Activated T-cell treated with anti-CD3 and anti-CD28 coated beads for 24 hours (primary cell): ENCODE measurements around the gene ANKRD6.
"Not testable (repeated sequence)": the region's sequence is repeated elsewhere in the genome, so short reads cannot be mapped to it uniquely, and the experiment has no call there.

Experiments used
- DNase-seq: peaks from one replicate; pipeline ENCODE4 v3.0.0-alpha.2; 2020; ENCODE audit warnings: low read depth

The ANKRD6 gene

DNA sequence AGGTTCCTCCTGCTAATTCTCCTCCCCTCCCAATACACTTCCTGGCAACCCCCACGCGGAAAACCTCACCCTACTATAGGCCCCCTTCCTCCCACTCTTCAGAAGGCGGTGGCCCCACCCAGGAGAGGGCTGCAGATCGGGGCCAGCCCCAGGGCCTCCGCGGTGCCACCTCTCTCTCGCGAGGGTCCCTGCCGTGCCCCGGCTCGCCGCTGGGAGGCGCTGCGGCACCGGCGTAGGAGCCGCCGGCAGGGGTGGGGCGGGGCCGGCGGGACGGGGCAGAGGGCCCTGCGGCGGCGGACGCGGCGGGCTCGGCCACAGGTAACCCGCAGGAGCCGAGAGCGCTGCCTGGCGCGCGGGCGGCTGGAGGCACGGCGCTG is at the start of gene ANKRD6:
Gene ANKRD6, plus strand, starts transcription at position 278 of the 377 bp plus-strand sequence. CDS start 133,825 bp downstream, outside the sequence.
- DNase-seq = peak; percentile 83

- no peak for DNase-seq
Measured at GRCh38 chr6:89385156-89385667, 47.7 kb upstream of the ANKRD6 start.

DNA sequence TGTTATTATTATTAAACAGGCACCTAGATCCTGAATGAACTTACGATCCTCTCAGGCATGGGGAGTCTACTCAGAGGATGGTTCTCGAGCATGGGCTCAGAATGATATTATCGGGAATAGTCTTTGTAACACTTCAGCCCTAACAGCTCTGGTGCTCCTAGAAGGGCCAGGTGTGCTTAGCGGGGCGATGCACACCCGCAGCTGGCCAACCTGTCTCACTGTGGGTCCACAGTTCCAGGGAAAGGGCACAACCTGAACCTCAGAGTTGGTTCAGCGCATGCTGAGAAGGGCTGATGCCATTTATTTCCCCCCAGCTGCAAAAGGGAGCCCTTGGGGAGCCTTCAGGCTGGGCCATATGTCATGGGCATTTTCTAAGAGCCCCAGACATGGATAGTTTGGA is 47.1 kb upstream of the ANKRD6 start:
- no peak for DNase-seq

DNA sequence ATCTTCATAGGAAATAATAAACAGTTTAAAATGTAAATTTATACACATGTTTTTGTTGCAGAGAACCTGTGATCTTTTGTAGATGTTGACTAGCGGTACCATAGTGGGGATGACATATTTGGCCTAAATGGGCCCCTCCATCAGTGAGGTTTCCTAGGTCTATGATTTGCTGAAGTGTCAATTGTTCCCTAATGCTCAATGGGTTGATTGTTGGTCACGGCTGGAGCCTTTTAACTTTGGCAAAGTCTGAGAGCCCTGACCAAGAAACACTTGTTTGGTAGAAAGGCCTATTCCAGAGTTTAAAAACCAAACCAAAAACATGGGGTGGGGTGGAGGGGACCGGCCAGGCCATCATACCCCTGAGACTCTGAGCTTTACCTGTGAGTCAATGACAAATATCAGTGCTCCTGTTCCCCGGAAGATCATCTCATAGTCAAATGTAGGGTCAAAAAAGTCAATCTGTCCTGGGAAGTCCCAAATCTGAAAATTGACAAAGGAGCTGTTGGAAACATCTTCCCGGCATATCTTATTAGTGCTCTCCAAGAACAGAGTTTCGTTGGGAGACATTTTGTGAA is 45.9 kb upstream of the ANKRD6 start:
- DNase-seq = no peak

GRCh38 chr6:89387516-89388201 is 45.3 kb upstream of the ANKRD6 start:
- DNase-seq = no peak

DNA sequence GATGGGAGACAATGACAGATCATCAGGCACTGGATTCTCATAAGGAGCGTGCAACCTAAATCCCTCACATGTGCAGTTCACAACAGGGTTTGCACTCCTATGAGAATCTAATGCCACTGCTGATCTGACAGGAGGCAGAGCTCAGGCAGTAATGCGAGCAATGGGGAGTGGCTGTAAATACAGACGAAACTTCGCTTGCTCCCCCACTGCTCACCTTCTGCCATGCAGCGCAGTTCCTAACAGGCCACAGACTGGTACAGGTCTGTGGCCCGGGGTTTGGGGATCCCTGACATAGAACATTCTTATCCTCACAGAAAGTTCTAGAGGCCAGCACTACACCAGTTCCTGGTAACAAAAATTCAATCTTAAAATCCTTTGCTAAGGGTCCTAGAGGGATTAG is 44.1 kb upstream of the ANKRD6 start:
- no peak for DNase-seq

DNA sequence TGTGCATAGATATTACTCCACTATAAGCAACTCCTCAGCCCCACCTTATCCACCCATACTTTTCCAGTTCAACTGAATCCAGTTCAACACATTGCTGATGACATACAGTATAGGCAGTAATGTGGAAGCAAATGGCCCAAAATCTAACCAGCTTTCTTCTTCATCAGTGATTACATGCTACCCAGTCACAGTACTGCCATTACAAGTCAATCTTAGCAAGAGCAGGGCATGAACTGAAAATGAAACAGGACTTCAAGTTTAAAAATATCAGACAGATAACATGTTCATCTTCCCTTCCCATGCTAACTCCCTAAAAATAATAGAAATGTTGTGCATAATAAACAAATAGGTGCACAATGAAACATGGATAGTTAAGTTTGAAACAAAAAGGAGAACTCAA is 40.1 kb upstream of the ANKRD6 start:
- DNase-seq = no peak

DNA sequence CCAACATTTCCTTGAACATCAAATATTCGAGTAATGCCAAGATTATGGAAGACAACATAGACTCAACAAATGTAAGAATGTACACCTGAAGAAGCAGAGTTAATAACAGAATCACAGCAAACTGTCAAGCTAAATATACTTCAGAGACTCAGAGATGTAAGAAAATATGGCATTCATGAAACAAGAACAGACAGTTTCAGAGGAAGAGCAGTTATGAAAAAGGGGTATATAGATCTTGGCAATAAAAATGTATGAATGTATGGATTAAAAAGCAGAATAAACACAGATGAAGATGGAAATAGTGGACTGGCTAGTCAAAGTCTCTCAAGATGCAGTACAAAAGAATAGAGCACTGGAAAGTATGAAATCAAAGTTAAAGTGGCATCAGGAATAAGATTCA is 39.3 kb upstream of the ANKRD6 start:
- no peak for DNase-seq

DNA sequence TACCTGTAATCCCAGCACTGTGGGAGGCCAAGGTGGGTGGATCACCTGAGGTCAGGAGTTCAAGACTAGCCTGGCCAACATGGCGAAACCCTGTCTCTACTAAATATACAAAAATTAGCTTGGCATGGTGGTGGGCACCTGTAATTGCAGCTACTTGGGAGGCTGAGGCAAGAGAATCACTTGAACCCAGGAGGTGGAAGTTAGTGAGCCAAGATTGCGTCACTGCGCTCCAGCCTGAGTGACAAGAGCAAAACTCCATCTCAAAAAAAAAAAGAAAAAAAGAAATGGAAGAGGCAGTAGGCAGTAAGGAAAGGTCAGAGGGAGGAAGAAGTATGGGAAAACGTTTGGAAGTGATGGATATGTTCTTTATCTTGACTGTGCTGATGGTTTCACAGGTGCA is 35.1 kb upstream of the ANKRD6 start:
- DNase-seq = not testable (repeated sequence)

DNA sequence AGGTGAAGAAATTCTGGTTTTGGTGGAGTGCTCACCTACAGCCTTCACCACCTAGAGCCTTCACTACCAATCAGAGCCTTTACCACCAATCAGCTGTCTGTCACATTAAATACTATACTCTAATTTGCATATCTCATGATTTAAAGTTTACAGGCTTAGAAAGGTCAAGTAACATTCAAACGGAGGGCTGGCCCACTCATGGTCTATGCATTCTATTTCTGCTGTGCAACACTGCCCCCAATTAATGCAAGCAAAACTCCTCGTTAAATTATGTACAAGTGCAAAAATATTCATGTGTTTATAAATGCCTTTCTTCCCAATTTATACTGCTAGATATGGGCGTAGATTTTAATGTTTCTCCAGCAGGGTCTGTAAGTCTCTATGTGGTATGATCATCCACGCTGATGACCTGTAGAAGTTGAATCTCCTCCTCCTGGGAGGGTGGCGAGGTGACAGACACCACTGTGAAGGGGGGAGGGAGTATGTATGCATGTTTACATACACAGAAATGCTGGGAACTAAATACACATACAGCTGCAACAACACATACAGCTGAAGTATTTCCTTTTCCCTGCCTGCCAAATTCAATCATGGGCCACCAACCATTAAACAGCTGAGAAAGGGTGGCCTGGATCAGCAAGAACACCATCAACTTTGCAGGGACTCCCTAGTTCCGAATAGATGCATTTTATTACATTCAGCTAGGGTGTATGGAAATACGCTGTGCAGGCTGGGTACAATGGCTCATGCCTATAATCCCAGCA is 34.0 kb upstream of the ANKRD6 start:
- no peak for DNase-seq

GRCh38 chr6:89400050-89400449 is 32.9 kb upstream of the ANKRD6 start:
- no peak for DNase-seq

- no peak for DNase-seq
Measured at GRCh38 chr6:89400912-89401399, 32.0 kb upstream of the ANKRD6 start.

- no peak for DNase-seq
Measured at GRCh38 chr6:89402776-89403175, 30.2 kb upstream of the ANKRD6 start.

- DNase-seq = no peak
Measured at GRCh38 chr6:89404512-89404911, 28.4 kb upstream of the ANKRD6 start.

DNA sequence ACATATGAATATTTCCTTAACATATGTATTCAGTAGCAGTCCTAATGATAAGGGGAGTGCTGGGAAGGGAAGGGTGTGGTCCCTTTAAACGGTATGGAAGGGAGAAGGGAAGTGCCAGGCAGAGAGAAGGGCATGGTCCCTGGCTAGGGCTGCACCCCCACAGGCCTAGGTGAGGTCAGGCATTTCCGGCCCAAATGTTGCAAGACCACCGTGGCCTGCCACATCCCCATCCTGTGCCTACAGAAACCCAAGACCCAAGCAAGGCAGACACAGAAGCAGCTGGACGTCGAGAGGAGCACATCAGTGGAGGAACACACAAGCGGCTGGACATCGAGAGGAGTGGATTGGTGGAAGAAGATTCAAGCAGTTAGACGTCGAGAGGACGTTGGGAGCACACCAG is 26.8 kb upstream of the ANKRD6 start:
- no peak for DNase-seq

DNA sequence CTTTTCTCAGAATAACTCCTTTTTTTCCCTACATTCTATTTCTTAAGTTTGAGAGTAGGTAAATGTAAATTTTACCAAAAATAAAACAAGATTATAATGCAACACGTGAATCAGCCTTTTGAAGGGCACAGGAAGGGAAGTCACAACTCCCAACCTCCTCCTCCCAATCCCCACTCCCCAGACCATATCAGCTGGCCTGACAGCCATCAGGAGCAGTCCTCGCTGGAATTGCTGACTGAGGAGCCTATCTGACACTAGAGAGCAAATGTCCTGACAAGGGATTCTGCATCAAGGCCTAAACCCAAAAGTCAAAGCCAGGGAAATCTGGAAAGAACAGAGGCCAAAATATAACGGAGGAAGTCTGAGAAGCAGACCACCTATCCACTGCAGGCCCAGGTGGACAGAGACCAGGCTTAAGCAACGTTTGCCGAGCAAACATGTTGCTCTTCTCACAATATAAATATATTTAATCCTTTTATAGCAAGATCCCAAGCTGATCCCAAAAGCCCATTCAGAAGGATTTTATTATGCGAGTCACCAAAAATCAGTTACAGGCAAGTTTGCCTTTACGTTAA is 23.4 kb upstream of the ANKRD6 start:
- no peak for DNase-seq

DNA sequence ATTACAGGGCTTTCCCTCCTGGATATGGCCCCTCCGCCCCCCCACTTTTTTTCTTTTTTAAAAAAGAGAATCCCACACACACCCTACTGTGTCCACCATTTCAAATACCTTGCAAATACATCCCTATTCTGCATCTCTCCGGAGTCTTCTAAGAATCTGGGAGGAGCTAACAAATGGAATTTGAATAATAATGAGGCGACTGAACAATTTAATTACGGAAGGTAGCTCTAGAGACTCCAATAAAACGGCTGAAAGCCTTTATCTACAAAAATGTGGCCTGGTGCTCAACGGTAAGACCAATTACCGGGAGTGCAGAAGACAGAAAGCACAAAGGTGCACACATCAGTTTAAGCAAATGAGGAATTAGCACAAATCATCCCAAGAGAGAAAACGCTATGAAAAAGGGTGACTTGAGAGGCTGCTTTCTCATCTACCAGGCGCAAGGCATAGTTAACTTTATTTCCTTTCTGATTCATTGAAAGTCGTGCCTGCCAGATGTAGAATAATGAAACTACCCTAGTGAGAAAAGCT is 22.7 kb upstream of the ANKRD6 start:
- DNase-seq = no peak

GRCh38 chr6:89410788-89411144 is 22.2 kb upstream of the ANKRD6 start:
- DNase-seq = no peak

DNA sequence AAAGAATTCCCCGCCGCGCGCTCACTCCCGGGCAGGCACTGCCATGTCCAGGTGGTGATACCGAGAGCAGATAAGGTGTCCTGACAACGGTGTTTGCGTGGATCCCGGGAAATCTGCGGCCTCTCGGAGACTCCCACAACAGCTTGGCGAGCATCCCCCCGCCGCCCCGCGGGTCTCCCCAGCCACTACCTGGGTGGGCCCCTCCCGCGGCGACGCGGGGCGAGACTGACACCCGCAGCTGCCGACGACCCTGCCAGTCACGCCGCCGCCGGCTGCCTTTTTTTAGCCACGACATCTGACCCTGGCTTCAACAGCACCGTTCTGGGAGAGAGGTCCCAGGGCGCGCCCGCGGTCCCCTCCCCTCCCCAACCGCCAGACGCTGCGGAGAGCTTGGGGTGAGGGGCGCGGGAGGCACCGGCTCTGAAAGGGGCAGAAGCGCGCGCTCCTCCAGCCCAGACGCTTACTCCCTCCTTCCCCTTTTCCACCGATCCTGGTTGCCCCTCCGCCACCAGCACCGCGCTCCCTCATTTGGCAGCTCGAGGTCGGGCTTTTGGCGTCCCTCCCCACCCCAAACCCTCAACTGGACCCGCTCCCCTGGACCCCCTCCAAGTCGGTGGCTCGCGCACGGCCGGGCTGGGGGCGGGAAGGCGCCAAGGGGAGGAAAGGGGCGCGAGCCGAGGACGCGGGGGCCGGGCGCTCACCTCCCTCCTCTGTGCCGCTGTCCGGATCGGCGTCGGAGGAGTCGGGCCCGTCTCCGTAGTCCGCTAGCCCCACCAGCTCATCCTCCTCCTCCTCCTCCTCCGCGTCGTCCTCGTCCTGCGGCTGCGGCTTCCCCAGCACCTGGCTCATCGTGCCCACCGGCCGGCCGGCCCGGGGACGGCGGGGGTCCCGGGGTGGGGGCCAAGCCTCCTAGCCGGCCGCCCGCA is 21.5 kb upstream of the ANKRD6 start:
- DNase-seq = no peak

- DNase-seq = peak; percentile 44
Measured at GRCh38 chr6:89412071-89413005, 20.6 kb upstream of the ANKRD6 start, which contains the start of gene RRAGD. TSS of gene RRAGD (minus strand) at chr6:89412273. CDS start at chr6:89411993, 280 bp downstream.
